GM13976 (cell line): Measurements from ENCODE around the gene C12orf42.
A peak's percentile ranks its signal among the peaks of the same experiment; 100 is the strongest.

Experiments
- DNase-seq: peaks from one replicate; pipeline ENCODE4 v3.0.0; 2012; ENCODE audit warnings: low spot score
- CTCF ChIP-seq: IDR thresholded peaks from 2 replicates; pipeline ENCODE4 v1.5.1; 2012; ENCODE audit warnings: borderline replicate concordance, mild to moderate bottlenecking; ENCODE audit not compliant: insufficient read depth; ENCODE audit errors: extremely low read depth, missing control alignments, control extremely low read depth
- in situ Hi-C: fragments of 300-500 bp; cut with MboI; formaldehyde crosslinking; loops from one replicate; pipeline ENCODE4 v1.12.0; 2022; ENCODE audit warnings: low sequenced_read_pairs, mixed read lengths, inconsistent platforms; ENCODE audit not compliant: unreplicated experiment

The C12orf42 gene

DNA sequence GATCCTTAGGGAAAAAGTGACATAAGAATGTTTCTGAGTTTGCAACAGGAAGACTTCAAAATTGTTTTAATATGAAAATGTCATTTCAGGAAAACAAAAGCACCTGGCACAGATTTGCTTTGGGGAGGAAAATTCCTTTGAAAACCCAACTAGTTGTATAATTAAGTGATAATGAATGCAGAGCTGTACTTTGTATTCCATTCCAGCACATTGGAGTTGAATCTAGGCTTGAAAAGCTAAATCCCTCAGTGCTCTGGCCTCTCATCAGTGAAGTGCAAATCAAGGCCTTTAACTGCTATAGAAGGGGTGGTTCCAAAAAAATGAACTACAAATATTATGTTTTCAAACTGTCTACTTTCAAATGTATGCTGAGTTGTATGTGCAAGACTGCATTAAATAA, 19.6 kb upstream of the C12orf42 start:
- in situ Hi-C loops, result no loop called here
- no peak for TF ChIP-seq CTCF
- DNase-seq, result no peak

GRCh38 chr12:103513875-103514274, 18.1 kb upstream of the C12orf42 start:
- TF ChIP-seq CTCF, result no peak
- DNase-seq, result no peak
- in situ Hi-C loops, result no loop called here

- TF ChIP-seq CTCF, result no peak
- in situ Hi-C loops, result no loop called here
- DNase-seq, result peak; percentile 81
These were observed 9.8 kb upstream of the C12orf42 start for GRCh38 chr12:103505371-103506236.

DNA sequence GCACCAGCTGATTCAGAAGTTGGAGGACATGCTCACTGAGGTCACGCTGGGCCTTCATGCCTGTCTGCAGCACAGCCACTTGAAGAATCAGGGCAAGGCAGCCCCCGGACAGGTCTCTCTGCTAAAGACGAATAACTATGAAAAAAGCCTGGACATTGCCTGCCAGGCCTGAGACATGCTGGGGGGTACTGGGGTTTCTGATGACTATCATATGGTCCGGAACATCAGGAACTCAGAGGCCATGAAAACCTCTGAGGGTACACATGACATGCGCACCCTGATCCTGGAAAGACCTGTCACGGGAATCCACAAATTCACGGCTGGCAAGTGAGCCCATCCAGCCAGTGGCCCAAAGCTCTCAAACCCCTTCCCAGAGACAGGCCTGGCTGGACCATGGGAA, 8.8 kb upstream of the C12orf42 start:
- no peak for TF ChIP-seq CTCF
- in situ Hi-C loops, result no loop called here

GRCh38 chr12:103503546-103504480, 8.0 kb upstream of the C12orf42 start:
- TF ChIP-seq CTCF, result peak; percentile 77
- peak; percentile 59 for DNase-seq
- in situ Hi-C loops, result no loop called here

More for the DNA sequence above, 8.8 kb upstream of the C12orf42 start:
- no peak for DNase-seq

GRCh38 chr12:103501447-103501846, 5.7 kb upstream of the C12orf42 start:
- no peak for TF ChIP-seq CTCF
- in situ Hi-C loops, result no loop called here
- DNase-seq, result no peak
